LNCaP clone FGC (cell line): ENCODE measurements around the gene SIK2.
"Not testable (repeated sequence)": the region's sequence is repeated elsewhere in the genome, so short reads cannot be mapped to it uniquely, and the experiment has no call there.

Experiments
- DNase-seq: peaks from one replicate; pipeline ENCODE4 v3.0.0-alpha.2; 2011; ENCODE audit warnings: low read depth
- H3K4me3 ChIP-seq: 2 replicates; pipeline ENCODE4 v1.5.1; 2011; ENCODE audit warnings: mild to moderate bottlenecking, low read depth, low read length, control low read depth
- TF ChIP-seq, protein P1 (sequence below): IDR thresholded peaks from 2 replicates; pipeline ENCODE4 v1.5.1; 2012; ENCODE audit warnings: mild to moderate bottlenecking; ENCODE audit not compliant: control insufficient read depth, insufficient read depth; ENCODE audit errors: extremely low read depth

SIK2 gene

DNA sequence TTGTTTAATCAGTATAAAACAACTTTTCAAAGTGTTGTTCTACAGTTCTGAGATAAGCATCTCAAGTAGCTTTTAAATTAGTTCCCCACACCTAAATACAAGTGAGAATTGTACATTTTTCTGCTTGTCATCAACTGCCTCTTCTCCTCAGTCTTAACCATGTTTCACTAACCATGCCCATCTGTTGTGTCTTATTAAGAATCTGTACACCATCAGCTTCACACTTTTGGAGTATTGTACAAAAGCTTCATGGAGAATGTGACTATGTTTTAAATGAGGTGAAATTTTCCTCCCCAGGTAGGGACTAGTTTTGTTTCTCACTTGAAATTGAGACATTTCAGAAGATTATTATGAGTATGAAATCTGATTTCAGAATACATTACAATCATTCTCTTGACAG lies 52.4 kb downstream of the SIK2 start:
- DNase-seq = no peak
- H3K4me3 ChIP-seq = no peak overlapping the region
- TF ChIP-seq, protein P1, sequence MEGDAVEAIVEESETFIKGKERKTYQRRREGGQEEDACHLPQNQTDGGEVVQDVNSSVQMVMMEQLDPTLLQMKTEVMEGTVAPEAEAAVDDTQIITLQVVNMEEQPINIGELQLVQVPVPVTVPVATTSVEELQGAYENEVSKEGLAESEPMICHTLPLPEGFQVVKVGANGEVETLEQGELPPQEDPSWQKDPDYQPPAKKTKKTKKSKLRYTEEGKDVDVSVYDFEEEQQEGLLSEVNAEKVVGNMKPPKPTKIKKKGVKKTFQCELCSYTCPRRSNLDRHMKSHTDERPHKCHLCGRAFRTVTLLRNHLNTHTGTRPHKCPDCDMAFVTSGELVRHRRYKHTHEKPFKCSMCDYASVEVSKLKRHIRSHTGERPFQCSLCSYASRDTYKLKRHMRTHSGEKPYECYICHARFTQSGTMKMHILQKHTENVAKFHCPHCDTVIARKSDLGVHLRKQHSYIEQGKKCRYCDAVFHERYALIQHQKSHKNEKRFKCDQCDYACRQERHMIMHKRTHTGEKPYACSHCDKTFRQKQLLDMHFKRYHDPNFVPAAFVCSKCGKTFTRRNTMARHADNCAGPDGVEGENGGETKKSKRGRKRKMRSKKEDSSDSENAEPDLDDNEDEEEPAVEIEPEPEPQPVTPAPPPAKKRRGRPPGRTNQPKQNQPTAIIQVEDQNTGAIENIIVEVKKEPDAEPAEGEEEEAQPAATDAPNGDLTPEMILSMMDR = no peak

DNA sequence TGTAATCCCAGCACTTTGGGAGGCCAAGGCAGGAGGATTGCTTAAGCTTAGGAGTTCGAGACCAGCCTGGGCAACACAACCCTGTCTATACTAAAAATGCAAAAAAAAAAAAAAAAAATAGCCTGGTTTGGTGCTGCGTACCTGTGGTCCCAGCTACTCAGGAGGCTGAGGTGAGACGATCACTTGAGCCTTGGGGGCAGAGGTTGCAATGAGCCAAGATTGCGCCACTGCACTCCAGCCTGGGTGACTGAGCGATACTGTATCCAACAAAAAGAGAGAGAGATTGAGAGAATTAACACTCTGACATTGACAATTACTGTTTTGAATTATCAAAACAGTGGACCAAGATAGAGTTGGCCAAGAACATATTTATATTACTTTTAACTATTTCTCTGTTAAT lies 53.7 kb downstream of the SIK2 start:
- no peak for DNase-seq
- H3K4me3 ChIP-seq = no peak overlapping the region
- TF ChIP-seq, protein P1 = no peak

DNA sequence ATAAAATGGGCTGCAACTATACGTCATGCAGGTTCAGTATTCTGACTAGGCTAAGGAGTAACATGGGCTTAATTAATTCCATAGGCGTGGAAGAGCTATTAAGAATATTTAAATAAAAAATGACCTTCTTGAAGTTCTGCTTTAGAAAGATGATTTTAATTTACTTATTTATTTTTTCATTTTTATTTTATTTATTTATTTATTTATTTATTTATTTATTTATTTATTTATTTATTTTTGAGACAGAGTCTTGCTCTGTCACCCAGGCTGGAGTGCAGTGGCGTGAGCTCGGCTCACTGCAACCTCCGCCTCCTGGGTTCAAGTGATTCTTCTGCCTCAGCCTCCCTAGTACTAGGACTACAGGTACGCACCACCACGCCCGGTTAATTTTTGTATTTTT lies 55.7 kb downstream of the SIK2 start:
- not testable (repeated sequence) for H3K4me3 ChIP-seq, DNase-seq

DNA sequence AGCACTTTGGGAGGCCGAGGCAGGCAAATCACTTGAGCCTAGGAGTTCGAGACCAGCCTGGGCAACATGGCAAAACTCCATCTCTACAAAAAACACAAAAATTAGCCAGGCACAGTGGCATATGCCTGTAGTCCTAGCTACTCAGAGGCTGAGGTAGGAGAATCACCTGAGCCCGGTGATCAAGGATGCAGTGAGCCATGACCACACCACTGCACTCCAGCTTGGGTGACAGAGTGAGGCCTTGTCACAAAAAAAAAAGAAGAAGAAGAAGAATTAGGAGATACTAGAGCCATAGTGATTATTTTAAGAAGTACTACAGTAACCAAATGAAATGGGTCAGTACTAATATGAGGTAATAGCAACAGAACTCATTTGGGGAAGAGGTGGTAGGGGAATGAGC lies 56.2 kb downstream of the SIK2 start:
- DNase-seq, H3K4me3 ChIP-seq: not testable (repeated sequence)

DNA sequence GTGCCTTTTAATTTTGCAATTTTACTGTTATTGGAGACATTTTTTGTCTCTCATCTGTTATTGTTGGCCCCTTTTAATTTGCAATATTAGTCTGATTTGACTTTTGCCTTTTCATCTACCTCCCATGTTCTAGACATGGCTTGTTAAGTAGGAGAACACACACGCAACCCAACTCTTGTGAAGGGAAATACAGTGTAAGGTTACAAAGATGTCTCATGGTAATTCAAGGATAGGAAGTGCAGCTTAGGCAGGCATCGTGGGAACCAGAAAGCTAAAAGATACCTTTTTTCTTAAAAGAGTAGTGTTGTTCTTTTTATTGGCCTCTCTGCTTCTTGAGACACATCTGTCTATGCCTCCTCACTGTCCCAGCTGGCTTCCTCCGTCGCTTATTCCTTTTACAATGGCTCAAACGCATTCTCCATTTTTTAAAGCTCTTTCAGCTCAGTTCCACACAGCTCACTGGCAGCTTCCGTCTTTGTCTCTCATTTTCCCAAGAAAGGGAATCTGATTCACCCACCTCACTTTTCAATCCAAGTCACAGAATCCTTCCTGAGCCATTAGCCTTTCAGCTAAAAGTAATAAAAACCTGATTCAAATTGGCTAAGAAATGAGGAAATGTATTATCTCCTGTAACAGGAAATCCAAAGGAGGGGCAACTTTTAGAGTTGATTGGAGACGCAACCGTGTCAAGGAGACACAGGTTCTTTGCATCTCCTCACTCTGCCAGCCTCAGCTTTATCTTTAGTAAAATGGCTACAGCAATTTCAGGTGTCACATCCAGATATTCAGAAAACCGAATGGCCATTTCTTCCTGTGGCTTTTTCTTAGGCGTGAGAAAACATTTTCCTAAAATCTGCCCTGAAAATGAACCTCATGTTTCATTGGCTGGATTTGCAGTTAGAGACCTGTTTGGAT lies 57.2 kb downstream of the SIK2 start:
- H3K4me3 ChIP-seq = no peak overlapping the region
- TF ChIP-seq, protein P1 = no peak
- DNase-seq = no peak

DNA sequence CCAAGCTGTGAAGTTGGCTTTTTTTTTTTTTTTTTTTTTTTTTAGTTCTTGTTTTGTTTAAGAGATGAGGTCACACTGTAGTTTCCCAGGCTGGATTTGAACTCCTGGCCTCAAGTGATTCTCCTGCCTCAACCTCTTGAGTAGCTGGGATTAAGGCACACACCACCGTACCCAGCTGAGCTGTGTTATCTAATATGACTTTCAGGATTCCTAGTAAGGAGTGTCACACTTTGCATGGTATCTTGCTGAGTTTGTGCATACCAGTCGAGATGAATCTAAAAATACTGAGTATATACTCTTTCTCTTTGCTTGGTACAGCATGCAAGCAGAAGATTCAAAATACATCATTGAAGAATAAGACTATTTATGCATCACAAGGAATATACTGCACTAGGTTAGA lies 58.6 kb downstream of the SIK2 start:
- TF ChIP-seq, protein P1 = no peak
- DNase-seq = no peak
- H3K4me3 ChIP-seq = no peak overlapping the region

DNA sequence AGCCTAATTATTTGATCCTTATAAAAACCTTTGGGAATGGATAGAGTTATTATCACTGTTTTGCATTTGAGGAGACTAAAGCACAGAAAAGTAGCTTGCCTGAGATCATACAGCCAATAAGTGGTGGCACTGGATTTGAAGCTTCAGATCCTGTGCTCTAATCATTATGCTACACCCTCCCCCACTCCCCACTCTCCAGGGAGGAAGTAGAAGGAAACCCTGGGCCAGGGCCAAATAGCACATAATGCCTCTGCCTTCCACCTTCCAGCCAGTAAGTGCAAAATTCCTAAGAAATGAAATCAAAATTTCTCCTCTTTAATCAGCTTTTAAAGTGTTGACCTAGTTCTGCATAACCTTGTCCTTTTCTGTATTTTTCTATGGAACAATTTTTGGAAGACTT lies 61.6 kb downstream of the SIK2 start:
- DNase-seq = peak; percentile 4
- H3K4me3 ChIP-seq = no peak overlapping the region
- TF ChIP-seq, protein P1 = no peak

DNA sequence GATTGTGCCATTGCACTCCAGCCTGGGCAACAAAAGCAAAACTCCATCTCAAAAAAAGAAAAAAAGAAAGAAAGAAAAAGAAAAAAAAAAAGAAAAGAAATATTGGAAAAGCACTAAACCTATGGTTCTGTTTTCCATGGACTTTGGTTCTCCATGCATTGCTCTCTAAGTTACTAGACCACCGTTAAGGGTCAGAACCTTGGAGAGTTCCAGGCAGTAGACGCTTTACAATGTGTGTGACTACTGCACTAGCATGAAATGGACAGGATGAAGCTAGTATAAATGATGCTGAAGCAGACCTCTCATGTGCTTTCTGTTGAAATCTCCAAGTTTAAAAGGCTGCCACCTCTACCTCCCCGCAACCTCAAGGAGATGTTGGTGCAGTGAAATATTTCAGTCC lies 63.5 kb downstream of the SIK2 start:
- H3K4me3 ChIP-seq = no peak overlapping the region
- DNase-seq = peak; percentile 14
- TF ChIP-seq, protein P1 = no peak
